Neural cell (in vitro differentiated cells): ENCODE measurements around the gene COL24A1. TPM values are rescaled to one million over a fixed set of nuclear protein-coding genes. Genes with fewer than 3 reads are reported as not detected.

ENCODE experiments used
- H2AFZ ChIP-seq: fragments of 200-600, 300-800 bp; sonication (generic), shearing (Covaris generic); 2 replicates; pipeline ENCODE4 v1.6.0; 2014; ENCODE audit warnings: low read depth, mild to moderate bottlenecking, antibody characterized with exemption, low read length, moderate library complexity
- H3F3A ChIP-seq: fragments of 200-600 bp; shearing (Covaris generic); 2 replicates; pipeline ENCODE4 v1.6.1; 2016; ENCODE audit warnings: mild to moderate bottlenecking, moderate library complexity, mixed read lengths, antibody characterized with exemption, low read length; ENCODE audit not compliant: insufficient read depth, poor library complexity, severe bottlenecking
- H3K27ac ChIP-seq: fragments of 200-600, 300-800 bp; sonication (generic), shearing (Covaris generic); 2 replicates; pipeline ENCODE4 v1.5.1; 2014; ENCODE audit warnings: mild to moderate bottlenecking, low read length, moderate library complexity
- H3K27me3 ChIP-seq: fragments of 300-800, 200-600 bp; sonication (generic), shearing (Covaris generic); 2 replicates; pipeline ENCODE4 v1.6.0; 2014; ENCODE audit warnings: mild to moderate bottlenecking, low read depth, low read length, moderate library complexity; ENCODE audit not compliant: insufficient read depth
- H3K36me3 ChIP-seq: fragments of 300-800, 200-600 bp; sonication (generic), shearing (Covaris generic); 2 replicates; pipeline ENCODE4 v1.5.1; 2014; ENCODE audit warnings: mild to moderate bottlenecking, antibody characterized with exemption, low read length, moderate library complexity; ENCODE audit not compliant: insufficient read depth
- H3K4me2 ChIP-seq: fragments of 300-800, 200-600 bp; sonication (generic), shearing (Covaris generic); 2 replicates; pipeline ENCODE4 v1.6.0; 2014; ENCODE audit warnings: mild to moderate bottlenecking, low read length
- H3K4me3 ChIP-seq: fragments of 300-800, 200-600 bp; sonication (generic), shearing (Covaris generic); 2 replicates; pipeline ENCODE4 v1.5.1; 2014; ENCODE audit warnings: mild to moderate bottlenecking, low read length, moderate library complexity
- H3K79me2 ChIP-seq: fragments of 200-600 bp; shearing (Covaris generic); replicated peaks from 2 replicates; pipeline ENCODE4 v1.6.0; 2014; ENCODE audit warnings: mild to moderate bottlenecking, low read length, moderate library complexity; ENCODE audit not compliant: insufficient read depth
- H3K9ac ChIP-seq: fragments of 300-800, 200-600 bp; sonication (generic), shearing (Covaris generic); 2 replicates; pipeline ENCODE4 v1.6.1; 2016; ENCODE audit warnings: mild to moderate bottlenecking, low read length, mixed read lengths
- H3K9me2 ChIP-seq: fragments of 200-600 bp; shearing (Covaris generic); 2 replicates; pipeline ENCODE4 v1.6.1; 2016; ENCODE audit warnings: mild to moderate bottlenecking, low read length, mixed read lengths; ENCODE audit not compliant: insufficient read depth
- H3K9me3 ChIP-seq: fragments of 200-600, 300-800 bp; sonication (generic), shearing (Covaris generic); 2 replicates; pipeline ENCODE4 v1.6.1; 2016; ENCODE audit warnings: mild to moderate bottlenecking, mixed run types, low read length, moderate library complexity, mixed read lengths
- H4K20me1 ChIP-seq: fragments of 200-600 bp; shearing (Covaris generic); 2 replicates; pipeline ENCODE4 v1.6.1; 2016; ENCODE audit warnings: mild to moderate bottlenecking, mixed run types; ENCODE audit not compliant: insufficient read depth
- CTCF ChIP-seq: fragments of 450-650 bp; IDR thresholded peaks from 2 replicates; pipeline ENCODE4 v1.5.1; 2014; ENCODE audit warnings: antibody characterized with exemption, mild to moderate bottlenecking, moderate library complexity; ENCODE audit not compliant: poor library complexity, severe bottlenecking
- EP300 ChIP-seq: fragments of 450-650 bp; conservative IDR thresholded peaks from 2 replicates; pipeline ENCODE4 v1.6.1; 2014; ENCODE audit warnings: antibody characterized with exemption, mild to moderate bottlenecking, moderate library complexity; ENCODE audit not compliant: poor library complexity, severe bottlenecking
- EZH2 ChIP-seq: fragments of 200-600, 300-800 bp; shearing (Covaris generic), sonication (generic); IDR thresholded peaks from 2 replicates; pipeline ENCODE4 v1.6.1; 2014; ENCODE audit warnings: antibody characterized with exemption, low read length, borderline replicate concordance, mild to moderate bottlenecking; ENCODE audit not compliant: insufficient read depth, poor library complexity, severe bottlenecking
- MXI1 ChIP-seq: fragments of 450-650 bp; conservative IDR thresholded peaks from 2 replicates; pipeline ENCODE4 v1.6.1; 2014; ENCODE audit warnings: antibody characterized with exemption, mild to moderate bottlenecking; ENCODE audit not compliant: poor library complexity, severe bottlenecking
- POLR2AphosphoS5 ChIP-seq: IDR thresholded peaks from 2 replicates; pipeline ENCODE4 v1.6.1; 2012
- RAD21 ChIP-seq: fragments of 450-650 bp; conservative IDR thresholded peaks from 2 replicates; pipeline ENCODE4 v1.6.1; 2014; ENCODE audit warnings: antibody characterized with exemption, mild to moderate bottlenecking, moderate library complexity
- REST ChIP-seq: IDR thresholded peaks from 2 replicates; pipeline ENCODE4 v1.6.1; 2012; ENCODE audit warnings: borderline replicate concordance
- SMC3 ChIP-seq: fragments of 450-650 bp; conservative IDR thresholded peaks from 2 replicates; pipeline ENCODE4 v1.6.1; 2014; ENCODE audit warnings: antibody characterized with exemption, mild to moderate bottlenecking, moderate library complexity; ENCODE audit not compliant: poor library complexity
- TAF1 ChIP-seq: IDR thresholded peaks from 2 replicates; pipeline ENCODE4 v1.6.1; 2012; ENCODE audit warnings: low read depth
- polyA plus RNA-seq: library from polyadenylated mRNA; depleted of rRNA; stranded (reverse); fragments of >200 nt; gene quantifications from 2 replicates; pipeline ENCODE4 v1.2.3, GENCODE V29; 2014

The COL24A1 gene
- polyA plus RNA-seq, 1 donor from 2014 or later: 0.19 TPM

GRCh38 chr1:85746777-85747176, 409.8 kb downstream of the COL24A1 start:
- Histone ChIP-seq H3K9me2 (no peaks in the 10 kb centered on the region), H3K4me3 (no peak overlapping the region), H3K9me3 (no peaks in the 10 kb centered on the region), H3K27me3 (no peaks in the 10 kb centered on the region), H3F3A (no peaks in the 10 kb centered on the region), H3K27ac (no peak overlapping the region), H3K36me3 (no peaks in the 10 kb centered on the region), H3K9ac (no peak overlapping the region), H2AFZ (no peak overlapping the region), H3K4me2 (no peak overlapping the region), H4K20me1 (no peaks in the 10 kb centered on the region), H3K79me2 (no peaks in the 10 kb centered on the region)
- TF ChIP-seq EP300 (no peak), RAD21 (no peak), SMC3 (no peak), TAF1 (no peak), EZH2 (no peak), REST (no peak), POLR2AphosphoS5 (no peak), CTCF (no peak), MXI1 (no peak)

GRCh38 chr1:85743814-85744213, 412.8 kb downstream of the COL24A1 start:
- no peak overlapping the region for H3K9ac ChIP-seq

More at GRCh38 chr1:85743814-85744213, 412.8 kb downstream of the COL24A1 start:
- Histone ChIP-seq H2AFZ (no peak overlapping the region), H4K20me1 (no peaks in the 10 kb centered on the region), H3K36me3 (no peaks in the 10 kb centered on the region), H3K4me3 (no peak overlapping the region), H3K9me2 (no peaks in the 10 kb centered on the region), H3K27me3 (no peaks in the 10 kb centered on the region), H3K27ac (no peak overlapping the region), H3K79me2 (no peaks in the 10 kb centered on the region), H3F3A (no peaks in the 10 kb centered on the region), H3K9me3 (no peaks in the 10 kb centered on the region), H3K4me2 (no peak overlapping the region)
- no peak for TF ChIP-seq RAD21
- no peak for TF ChIP-seq TAF1
- TF ChIP-seq REST: no peak
- TF ChIP-seq EZH2: no peak
- TF ChIP-seq MXI1: no peak
- no peak for TF ChIP-seq CTCF
- TF ChIP-seq POLR2AphosphoS5: no peak
- TF ChIP-seq EP300: no peak
- no peak for TF ChIP-seq SMC3
